ENCODE data around the gene PBX4. TPM values are rescaled to one million over a fixed set of nuclear protein-coding genes. Genes with fewer than 3 reads are reported as not detected.

PBX4 gene
- total and polyA plus RNA-seq, 10 of the 15 experiments (the other 5 are each of a cell fraction or from before 2014, with no cell fraction given) = 0.18 to 17.3 (median 4.2) TPM

DNA sequence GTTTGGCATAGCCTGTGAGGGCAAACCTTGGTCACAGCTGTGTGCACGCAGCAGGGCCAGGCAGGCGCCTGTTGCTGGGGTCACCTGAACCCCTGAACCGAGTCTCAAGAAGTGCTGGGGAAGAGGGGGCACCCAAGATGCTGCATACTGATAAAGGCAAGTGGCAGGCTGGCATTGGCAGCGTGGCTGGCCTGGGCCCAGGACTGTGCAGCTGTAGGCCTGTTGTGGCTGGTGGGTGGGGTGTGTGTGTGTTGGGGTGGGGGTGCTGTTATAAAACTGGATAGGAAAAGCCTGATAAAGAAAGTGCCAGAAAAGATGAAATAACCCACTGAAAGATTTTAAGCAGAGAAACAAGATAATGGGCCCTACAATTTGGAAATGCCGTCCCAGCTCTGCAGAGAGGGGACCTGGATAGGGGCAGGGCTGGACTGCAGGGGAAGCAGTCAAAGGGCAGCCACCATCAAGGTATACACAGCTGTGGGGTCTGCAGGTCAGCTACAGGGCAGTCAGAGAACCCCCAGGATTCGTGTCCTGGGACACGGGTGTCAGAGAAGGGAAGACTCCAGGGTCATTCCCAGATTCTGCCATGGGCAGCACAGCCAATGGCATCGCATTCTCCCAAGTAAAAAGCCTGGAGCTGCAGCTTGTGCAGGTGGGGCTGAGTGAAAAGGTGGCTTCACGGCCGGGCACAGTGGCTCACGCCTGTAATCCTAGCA lies 47.3 kb downstream of the PBX4 start (continued):
- TF ChIP-seq, protein P1, sequence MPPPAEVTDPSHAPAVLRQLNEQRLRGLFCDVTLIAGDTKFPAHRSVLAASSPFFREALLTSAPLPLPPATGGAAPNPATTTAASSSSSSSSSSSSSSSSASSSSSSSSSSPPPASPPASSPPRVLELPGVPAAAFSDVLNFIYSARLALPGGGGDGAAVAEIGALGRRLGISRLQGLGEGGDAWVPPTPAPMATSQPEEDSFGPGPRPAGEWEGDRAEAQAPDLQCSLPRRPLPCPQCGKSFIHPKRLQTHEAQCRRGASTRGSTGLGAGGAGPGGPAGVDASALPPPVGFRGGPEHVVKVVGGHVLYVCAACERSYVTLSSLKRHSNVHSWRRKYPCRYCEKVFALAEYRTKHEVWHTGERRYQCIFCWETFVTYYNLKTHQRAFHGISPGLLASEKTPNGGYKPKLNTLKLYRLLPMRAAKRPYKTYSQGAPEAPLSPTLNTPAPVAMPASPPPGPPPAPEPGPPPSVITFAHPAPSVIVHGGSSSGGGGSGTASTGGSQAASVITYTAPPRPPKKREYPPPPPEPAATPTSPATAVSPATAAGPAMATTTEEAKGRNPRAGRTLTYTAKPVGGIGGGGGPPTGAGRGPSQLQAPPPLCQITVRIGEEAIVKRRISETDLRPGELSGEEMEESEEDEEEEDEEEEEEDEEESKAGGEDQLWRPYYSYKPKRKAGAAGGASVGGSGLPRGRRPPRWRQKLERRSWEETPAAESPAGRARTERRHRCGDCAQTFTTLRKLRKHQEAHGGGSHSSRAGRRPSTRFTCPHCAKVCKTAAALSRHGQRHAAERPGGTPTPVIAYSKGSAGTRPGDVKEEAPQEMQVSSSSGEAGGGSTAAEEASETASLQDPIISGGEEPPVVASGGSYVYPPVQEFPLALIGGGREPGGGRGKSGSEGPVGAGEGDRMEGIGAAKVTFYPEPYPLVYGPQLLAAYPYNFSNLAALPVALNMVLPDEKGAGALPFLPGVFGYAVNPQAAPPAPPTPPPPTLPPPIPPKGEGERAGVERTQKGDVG (CRISPR knock-in tag; IDR thresholded peaks at IDR 0.05) = no peak
- TF ChIP-seq SREBF1 (IDR thresholded peaks at IDR 0.05; ENCODE audit: low read length) = no peak

DNA sequence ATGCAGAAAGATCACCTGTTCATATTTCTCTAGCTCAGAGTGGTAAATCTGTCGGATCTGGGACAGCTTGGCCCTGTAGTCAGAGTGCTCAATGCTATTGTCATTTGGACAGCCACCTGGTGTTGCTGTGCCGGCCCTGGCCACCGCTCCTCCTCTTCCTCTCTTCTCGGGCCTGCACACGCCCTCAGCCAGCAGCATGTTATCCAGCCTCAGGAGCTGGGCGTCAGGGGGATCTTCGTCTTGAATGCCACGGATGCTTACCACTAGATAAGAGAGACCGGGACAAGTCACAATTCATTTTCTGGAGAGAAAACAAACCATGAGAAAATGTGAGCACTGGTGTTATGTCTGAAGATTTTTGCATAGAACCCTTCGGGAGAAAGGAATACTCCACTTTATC lies 47.9 kb downstream of the PBX4 start:
- no peaks in the 10 kb centered on the region; the same call in 2 of the 3 replicates for H3K9me3 ChIP-seq (replicated peaks; ENCODE audit: control insufficient read depth, insufficient read depth, low read length)
- H3K4me2 ChIP-seq (ENCODE audit: control insufficient read depth, insufficient read depth) = no peak overlapping the region
- WGBS (ENCODE audit: insufficient coverage, insufficient replicate concordance, low lambda C conversion rate, missing lambda C conversion rate) = 97% methylated on average over 10 of the region's 10 CpGs
- H2AFZ ChIP-seq (ENCODE audit: control insufficient read depth, low read depth, low read length) = no peak overlapping the region
- ChIA-PET CTCF (interaction anchor here (1.1 kb wide), 1 partner anchor 16 kb away, joined by 4 read pairs; no protein-coding TSS in a partner anchor), SMC1A (ENCODE audit: uncharacterized antibody, unreplicated experiment) (no interaction called here), POLR2A (no interaction called here), RAD21 (ENCODE audit: unreplicated experiment) (no interaction called here)
- no peak overlapping the region for H3K27ac ChIP-seq (ENCODE audit: control insufficient read depth, insufficient read depth)
- H3K27me3 ChIP-seq (replicated peaks in 1 of 2; ENCODE audit: control insufficient read depth in 2 of 2, insufficient read depth in 2 of 2, low read length in 1 of 2) = no peaks in the 10 kb centered on the region
- peaks cover 4 to 12% of the 10 kb centered on the region in 2 experiments; a peak in 3 of 4 replicates for H3K36me3 ChIP-seq (ENCODE audit: control insufficient read depth in 2 of 2, insufficient read depth in 2 of 2, low read length in 1 of 2)
- intact Hi-C loops (cut with micrococcal nuclease; ENCODE audit: unreplicated experiment) = no loop called here
- H4K20me1 ChIP-seq (ENCODE audit: control insufficient read depth, insufficient read depth) = no peaks in the 10 kb centered on the region
- no peak for DNase-seq (ENCODE audit: low read depth, low spot score)
- no peak for ATAC-seq
- BruUV-seq (replicated peaks) = no TSS peak
- no peak overlapping the region for H3K9ac ChIP-seq (ENCODE audit: control insufficient read depth, insufficient read depth, low read length)
- H3K79me2 ChIP-seq (ENCODE audit: control insufficient read depth, insufficient read depth, low read length) = no peaks in the 10 kb centered on the region
- in situ Hi-C loops (cut with MboI) = no loop called here
- no peak for FAIRE-seq
- no peaks in the 10 kb centered on the region for H3K4me1 ChIP-seq (ENCODE audit: control insufficient read depth, insufficient read depth, low read length)
- no peak overlapping the region for H3K4me3 ChIP-seq
- TF ChIP-seq, protein P2, sequence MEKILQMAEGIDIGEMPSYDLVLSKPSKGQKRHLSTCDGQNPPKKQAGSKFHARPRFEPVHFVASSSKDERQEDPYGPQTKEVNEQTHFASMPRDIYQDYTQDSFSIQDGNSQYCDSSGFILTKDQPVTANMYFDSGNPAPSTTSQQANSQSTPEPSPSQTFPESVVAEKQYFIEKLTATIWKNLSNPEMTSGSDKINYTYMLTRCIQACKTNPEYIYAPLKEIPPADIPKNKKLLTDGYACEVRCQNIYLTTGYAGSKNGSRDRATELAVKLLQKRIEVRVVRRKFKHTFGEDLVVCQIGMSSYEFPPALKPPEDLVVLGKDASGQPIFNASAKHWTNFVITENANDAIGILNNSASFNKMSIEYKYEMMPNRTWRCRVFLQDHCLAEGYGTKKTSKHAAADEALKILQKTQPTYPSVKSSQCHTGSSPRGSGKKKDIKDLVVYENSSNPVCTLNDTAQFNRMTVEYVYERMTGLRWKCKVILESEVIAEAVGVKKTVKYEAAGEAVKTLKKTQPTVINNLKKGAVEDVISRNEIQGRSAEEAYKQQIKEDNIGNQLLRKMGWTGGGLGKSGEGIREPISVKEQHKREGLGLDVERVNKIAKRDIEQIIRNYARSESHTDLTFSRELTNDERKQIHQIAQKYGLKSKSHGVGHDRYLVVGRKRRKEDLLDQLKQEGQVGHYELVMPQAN (conservative IDR thresholded peaks at IDR 0.05) = no peak
- no peak for TF ChIP-seq RBBP5 (conservative IDR thresholded peaks at IDR 0.05)
- TF ChIP-seq FOXM1 (IDR thresholded peaks at IDR 0.05; ENCODE audit: low read depth, low read length) = no peak
- TF ChIP-seq POLR2AphosphoS5 (IDR thresholded peaks at IDR 0.05; ENCODE audit: low read length) = no peak
- TF ChIP-seq SREBF2 (IDR thresholded peaks at IDR 0.05; ENCODE audit: low read length) = no peak
- no peak for TF ChIP-seq MYB (IDR thresholded peaks at IDR 0.05; ENCODE audit: borderline replicate concordance, low read depth, low read length)
- TF ChIP-seq, protein P3, sequence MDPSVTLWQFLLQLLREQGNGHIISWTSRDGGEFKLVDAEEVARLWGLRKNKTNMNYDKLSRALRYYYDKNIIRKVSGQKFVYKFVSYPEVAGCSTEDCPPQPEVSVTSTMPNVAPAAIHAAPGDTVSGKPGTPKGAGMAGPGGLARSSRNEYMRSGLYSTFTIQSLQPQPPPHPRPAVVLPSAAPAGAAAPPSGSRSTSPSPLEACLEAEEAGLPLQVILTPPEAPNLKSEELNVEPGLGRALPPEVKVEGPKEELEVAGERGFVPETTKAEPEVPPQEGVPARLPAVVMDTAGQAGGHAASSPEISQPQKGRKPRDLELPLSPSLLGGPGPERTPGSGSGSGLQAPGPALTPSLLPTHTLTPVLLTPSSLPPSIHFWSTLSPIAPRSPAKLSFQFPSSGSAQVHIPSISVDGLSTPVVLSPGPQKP (IDR thresholded peaks at IDR 0.05; ENCODE audit: low read depth, low read length) = no peak
